ENCODE results near the gene TXNDC11. TPM values are rescaled to one million over a fixed set of nuclear protein-coding genes. Genes with fewer than 3 reads are reported as not detected.

The TXNDC11 gene
- total and polyA plus RNA-seq, 3 donors from 2014 or later = 34.4 to 45.3 (median 42.3) TPM

DNA sequence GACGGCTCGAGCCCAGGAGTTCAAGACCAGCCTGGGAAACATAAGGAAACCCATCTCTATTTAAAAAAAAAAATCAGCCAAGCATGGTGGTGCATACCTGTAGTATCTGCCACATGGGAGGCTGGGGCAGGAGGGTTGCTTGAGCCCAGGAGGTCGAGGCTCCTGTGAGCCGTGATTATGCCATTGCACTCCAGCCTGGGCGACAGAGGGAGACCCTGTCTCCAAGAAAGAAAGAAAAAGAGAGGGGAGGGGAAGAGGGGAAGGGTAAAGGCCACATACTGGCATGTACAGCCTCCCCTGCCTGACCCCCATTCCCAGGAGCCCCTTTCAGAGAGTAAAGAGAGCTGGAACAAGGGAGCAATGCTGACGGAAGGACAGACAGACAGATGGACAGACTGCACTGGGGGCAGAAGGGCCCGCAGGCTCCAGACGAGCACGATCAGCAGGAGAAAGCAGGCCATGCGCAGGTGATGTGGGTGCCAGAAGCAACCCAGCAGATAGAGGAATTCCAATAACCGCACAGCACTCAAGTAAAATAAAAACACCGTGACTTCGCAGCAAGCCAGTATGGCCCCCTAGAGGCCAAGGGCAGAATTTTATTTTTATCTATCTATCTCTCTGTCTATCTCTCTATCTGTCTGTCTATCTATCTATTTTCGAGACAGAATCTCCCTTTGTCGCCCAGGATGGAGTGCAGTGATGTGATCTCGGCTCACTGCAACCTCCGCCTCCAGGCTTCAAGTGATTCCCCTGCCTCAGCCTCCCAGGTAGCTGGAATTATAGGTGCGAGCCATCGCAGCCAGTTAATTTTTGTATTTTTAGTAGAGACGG lies 101.5 kb downstream of the TXNDC11 start:
- WGBS, 2 donors = 37 to 48% methylated on average over 20 of the region's 20 CpGs
- Histone ChIP-seq H3K9me3 (no peaks in the 10 kb centered on the region), H3K36me3 (ENCODE audit: low read depth, missing control alignments) (no peaks in the 10 kb centered on the region), H3K4me1 (peaks cover 19% of the 10 kb centered on the region), H3K4me3 (no peak overlapping the region), H3K27ac (peak overlapping the region; percentile 51 to 92), H3K27me3 (no peaks in the 10 kb centered on the region)
- peak; percentile 35 for DNase-seq
- no peak for TF ChIP-seq POLR2A (IDR thresholded peaks at IDR 0.05)
- TF ChIP-seq, protein P1, sequence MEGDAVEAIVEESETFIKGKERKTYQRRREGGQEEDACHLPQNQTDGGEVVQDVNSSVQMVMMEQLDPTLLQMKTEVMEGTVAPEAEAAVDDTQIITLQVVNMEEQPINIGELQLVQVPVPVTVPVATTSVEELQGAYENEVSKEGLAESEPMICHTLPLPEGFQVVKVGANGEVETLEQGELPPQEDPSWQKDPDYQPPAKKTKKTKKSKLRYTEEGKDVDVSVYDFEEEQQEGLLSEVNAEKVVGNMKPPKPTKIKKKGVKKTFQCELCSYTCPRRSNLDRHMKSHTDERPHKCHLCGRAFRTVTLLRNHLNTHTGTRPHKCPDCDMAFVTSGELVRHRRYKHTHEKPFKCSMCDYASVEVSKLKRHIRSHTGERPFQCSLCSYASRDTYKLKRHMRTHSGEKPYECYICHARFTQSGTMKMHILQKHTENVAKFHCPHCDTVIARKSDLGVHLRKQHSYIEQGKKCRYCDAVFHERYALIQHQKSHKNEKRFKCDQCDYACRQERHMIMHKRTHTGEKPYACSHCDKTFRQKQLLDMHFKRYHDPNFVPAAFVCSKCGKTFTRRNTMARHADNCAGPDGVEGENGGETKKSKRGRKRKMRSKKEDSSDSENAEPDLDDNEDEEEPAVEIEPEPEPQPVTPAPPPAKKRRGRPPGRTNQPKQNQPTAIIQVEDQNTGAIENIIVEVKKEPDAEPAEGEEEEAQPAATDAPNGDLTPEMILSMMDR (IDR thresholded peaks at IDR 0.05) = peak; percentile 70 to 90 (median 86)
- intact Hi-C loops (cut with DNase I; ENCODE audit: low total_unique reads) = loop anchor here (5.0 kb wide), 1 partner anchor 239 kb away; no protein-coding TSS in a partner anchor

DNA sequence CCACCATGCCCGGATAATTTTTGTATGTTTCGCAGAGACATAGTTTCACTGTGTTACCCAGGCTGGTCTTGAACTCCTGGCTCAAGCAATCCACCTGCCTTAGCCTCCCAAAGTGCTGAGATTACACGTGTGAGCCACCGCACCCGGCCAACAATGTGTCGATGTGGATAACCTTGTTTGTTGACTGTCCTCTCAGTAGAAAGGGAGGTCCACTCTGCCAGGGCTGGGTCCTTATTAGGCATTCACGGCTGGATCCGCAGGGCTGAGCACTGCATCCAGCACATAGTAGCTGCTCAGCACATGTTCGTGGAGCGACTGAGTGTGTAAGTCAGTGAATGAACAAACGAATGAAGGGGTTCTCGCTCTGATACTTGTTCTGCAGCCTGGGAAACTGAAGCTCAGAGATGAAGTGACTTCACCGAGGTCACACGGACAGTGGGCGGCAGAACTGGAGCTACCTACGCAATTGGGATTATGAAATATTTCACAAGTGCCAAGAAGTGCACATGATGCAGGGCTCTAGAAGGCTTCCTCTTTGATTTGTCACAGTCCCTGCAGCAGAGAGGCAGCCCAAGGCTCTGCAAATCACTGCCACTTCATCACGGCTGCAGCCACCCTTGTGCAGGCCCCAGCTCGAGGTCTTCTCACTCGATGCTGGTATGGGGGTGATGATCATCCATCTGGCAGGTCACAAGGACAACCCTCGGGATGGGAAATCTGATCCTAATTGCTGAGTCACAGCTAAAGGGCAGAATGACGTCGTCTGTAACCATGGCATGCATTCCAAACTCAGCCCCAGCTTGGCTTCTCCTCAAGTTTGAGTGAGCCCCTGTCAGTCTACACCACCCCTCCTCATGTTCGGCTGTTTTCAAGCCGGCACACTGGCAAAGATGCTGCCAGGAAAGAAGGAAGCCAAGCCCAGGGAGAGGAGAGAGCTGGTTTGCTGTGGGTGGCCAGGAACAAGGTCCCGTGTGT lies 102.4 kb downstream of the TXNDC11 start:
- intact Hi-C loops (cut with DNase I; ENCODE audit: low total_unique reads) = loop anchor here (5.0 kb wide), 1 partner anchor 238 kb away; no protein-coding TSS in a partner anchor
- H3K27me3 ChIP-seq = no peaks in the 10 kb centered on the region
- no peaks in the 10 kb centered on the region for H3K9me3 ChIP-seq
- H3K27ac ChIP-seq = peak overlapping the region; percentile 59 to 92
- peaks cover 19% of the 10 kb centered on the region for H3K4me1 ChIP-seq
- no peaks in the 10 kb centered on the region for H3K36me3 ChIP-seq (ENCODE audit: low read depth, missing control alignments)
- no peak for TF ChIP-seq POLR2A (IDR thresholded peaks at IDR 0.05)
- TF ChIP-seq, protein P1 (IDR thresholded peaks at IDR 0.05) = no peak
- peak; percentile 82 for DNase-seq
- no peak overlapping the region for H3K4me3 ChIP-seq
- WGBS, 2 donors = 53 to 56% methylated on average over 23 to 25 of the region's 25 CpGs

DNA sequence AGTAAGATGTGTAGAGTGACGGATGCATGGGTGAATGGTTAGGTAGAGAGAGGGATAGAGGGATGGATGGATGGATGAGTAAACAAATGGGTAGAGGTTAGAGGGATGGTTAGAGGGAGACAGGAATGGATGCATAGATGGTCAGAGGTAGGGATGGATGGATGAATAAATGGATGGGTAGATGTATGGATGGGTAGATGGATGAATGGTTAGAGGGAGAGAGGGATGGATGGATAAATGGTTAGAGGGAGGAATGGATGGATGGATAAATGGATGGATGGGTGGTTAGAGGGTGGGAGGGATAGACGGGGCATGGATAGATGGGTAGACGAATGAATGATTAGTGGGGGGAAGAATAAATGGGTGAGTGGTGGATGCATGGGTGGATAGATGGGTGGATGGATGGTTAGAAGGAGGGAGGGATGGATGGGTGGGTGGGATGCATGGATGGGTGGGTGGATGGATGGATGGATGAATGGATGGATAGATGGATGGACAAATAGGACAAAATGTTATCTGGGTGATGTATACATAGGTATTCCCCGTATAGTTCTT lies 103.6 kb downstream of the TXNDC11 start:
- H3K36me3 ChIP-seq (ENCODE audit: low read depth, missing control alignments) = no peaks in the 10 kb centered on the region
- intact Hi-C loops (cut with DNase I; ENCODE audit: low total_unique reads) = no loop called here
- no peak overlapping the region for H3K4me3 ChIP-seq
- H3K27me3 ChIP-seq = no peaks in the 10 kb centered on the region
- H3K9me3 ChIP-seq = no peaks in the 10 kb centered on the region
- WGBS, 2 donors = 48% methylated on average over 4 of the region's 4 CpGs
- H3K27ac ChIP-seq = no peak overlapping the region
- DNase-seq = no peak
- TF ChIP-seq POLR2A (IDR thresholded peaks at IDR 0.05) = no peak
- TF ChIP-seq, protein P1 (IDR thresholded peaks at IDR 0.05) = no peak
- H3K4me1 ChIP-seq = peaks cover 22% of the 10 kb centered on the region

DNA sequence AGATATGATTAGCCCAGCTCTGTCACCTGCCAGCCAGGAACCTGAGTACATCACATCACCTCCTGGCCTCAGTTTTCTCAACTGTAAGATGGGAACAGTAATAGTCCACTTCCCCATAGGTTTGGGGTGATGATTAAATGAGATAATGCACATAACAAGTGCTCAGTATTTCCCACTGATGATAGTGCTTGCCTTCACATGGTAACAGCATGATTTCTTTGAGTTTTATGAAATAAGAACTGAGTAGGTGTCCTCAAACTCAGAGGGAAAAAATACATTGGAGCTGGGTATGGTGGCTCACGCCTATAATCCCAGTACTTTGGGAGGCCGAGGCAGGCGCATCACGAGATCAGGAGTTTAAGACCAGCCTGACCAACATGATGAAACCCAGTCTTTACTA lies 104.5 kb downstream of the TXNDC11 start:
- no peak for DNase-seq
- Histone ChIP-seq H3K9me3 (no peaks in the 10 kb centered on the region), H3K4me1 (peaks cover 30% of the 10 kb centered on the region), H3K4me3 (no peak overlapping the region), H3K36me3 (ENCODE audit: low read depth, missing control alignments) (no peaks in the 10 kb centered on the region), H3K27ac (no peak overlapping the region), H3K27me3 (no peaks in the 10 kb centered on the region)
- intact Hi-C loops (cut with DNase I; ENCODE audit: low total_unique reads) = no loop called here
- WGBS, 2 donors = 92 to 95% methylated on average over 4 of the region's 4 CpGs
- TF ChIP-seq, protein P1 (IDR thresholded peaks at IDR 0.05) = no peak
- TF ChIP-seq POLR2A (IDR thresholded peaks at IDR 0.05) = no peak

Measured in testis (tissue), 3 donors.